ENCODE data around the gene CUTA. TPM values are rescaled to one million over a fixed set of nuclear protein-coding genes. Genes with fewer than 3 reads are reported as not detected.

Gene CUTA
- total and polyA plus RNA-seq, 2 of the 13 experiments (the other 11 are each of a cell fraction or from before 2014, with no cell fraction given), result 170 to 180 TPM

DNA sequence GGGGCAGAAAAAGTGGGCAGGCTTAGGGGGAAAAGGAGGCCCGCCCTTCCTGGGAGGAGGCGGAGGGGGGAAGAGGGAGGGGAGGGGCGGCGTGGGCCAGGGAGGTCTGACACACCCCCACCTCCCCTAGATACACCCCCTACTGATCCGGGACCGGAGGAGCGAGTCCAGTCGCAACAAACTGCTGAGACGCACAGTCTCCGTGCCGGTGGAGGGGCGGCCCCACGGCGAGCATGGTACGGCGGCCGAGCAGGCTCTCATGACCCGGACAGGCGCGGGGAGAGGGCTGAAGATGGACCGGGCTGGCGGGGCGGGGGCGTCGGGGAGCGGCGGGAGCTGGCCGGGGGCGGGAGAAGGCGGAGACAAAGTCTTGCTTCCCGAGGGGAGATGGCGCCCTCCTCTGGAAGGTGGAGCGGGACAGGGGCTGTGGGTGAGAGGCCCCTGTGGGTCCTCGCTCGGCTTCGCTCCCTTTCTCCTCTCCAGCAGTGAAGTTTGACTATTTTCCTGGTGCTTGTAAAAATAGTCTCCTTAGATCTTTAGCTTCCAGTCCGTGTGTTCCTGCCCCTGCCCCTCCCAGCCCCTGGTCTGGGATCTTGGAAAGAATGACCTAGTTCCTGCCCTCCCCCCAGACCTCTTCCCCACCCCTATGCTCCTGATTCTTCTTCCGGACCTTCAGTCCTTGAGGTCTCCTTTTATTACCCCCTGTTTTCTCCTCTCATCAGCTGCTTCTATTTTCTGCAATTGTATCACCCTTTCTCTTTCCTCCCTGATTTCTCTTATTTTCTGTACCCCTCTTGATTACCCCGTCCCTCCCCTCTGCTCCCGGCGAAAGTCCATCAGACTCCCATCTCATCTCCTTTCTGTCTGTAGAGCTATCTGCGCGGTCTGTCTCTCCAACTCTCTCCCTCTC, 8.0 kb upstream of the CUTA start (continued):
- TF ChIP-seq SOX5 (CRISPR knock-in tag; IDR thresholded peaks at IDR 0.05; ENCODE audit: borderline replicate concordance), result no peak
- TF ChIP-seq, protein P1, sequence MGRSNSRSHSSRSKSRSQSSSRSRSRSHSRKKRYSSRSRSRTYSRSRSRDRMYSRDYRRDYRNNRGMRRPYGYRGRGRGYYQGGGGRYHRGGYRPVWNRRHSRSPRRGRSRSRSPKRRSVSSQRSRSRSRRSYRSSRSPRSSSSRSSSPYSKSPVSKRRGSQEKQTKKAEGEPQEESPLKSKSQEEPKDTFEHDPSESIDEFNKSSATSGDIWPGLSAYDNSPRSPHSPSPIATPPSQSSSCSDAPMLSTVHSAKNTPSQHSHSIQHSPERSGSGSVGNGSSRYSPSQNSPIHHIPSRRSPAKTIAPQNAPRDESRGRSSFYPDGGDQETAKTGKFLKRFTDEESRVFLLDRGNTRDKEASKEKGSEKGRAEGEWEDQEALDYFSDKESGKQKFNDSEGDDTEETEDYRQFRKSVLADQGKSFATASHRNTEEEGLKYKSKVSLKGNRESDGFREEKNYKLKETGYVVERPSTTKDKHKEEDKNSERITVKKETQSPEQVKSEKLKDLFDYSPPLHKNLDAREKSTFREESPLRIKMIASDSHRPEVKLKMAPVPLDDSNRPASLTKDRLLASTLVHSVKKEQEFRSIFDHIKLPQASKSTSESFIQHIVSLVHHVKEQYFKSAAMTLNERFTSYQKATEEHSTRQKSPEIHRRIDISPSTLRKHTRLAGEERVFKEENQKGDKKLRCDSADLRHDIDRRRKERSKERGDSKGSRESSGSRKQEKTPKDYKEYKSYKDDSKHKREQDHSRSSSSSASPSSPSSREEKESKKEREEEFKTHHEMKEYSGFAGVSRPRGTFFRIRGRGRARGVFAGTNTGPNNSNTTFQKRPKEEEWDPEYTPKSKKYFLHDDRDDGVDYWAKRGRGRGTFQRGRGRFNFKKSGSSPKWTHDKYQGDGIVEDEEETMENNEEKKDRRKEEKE (IDR thresholded peaks at IDR 0.05), result no peak
- TF ChIP-seq HNRNPH1 (optimal IDR thresholded peaks at IDR 0.05; ENCODE audit: low read depth, low read length), result no peak
- no peak for TF ChIP-seq FOXK2 (IDR thresholded peaks at IDR 0.05)
- no peak for TF ChIP-seq RCOR2 (CRISPR knock-in tag; IDR thresholded peaks at IDR 0.05)
- TF ChIP-seq ZNF335 (CRISPR knock-in tag; IDR thresholded peaks at IDR 0.05), result 0 out of 2 replicates have a peak, but pooled peaks have one; percentile 37
- no peak for TF ChIP-seq ZNF138 (CRISPR knock-in tag; IDR thresholded peaks at IDR 0.05; ENCODE audit: low read depth)
- TF ChIP-seq TBX2 (CRISPR knock-in tag; IDR thresholded peaks at IDR 0.05; ENCODE audit: borderline replicate concordance), result peak; percentile 48; the same call in 1 of the 2 replicates
- TF ChIP-seq KLF12 (CRISPR knock-in tag; IDR thresholded peaks at IDR 0.05; ENCODE audit: borderline replicate concordance), result no peak
- TF ChIP-seq, protein P2, sequence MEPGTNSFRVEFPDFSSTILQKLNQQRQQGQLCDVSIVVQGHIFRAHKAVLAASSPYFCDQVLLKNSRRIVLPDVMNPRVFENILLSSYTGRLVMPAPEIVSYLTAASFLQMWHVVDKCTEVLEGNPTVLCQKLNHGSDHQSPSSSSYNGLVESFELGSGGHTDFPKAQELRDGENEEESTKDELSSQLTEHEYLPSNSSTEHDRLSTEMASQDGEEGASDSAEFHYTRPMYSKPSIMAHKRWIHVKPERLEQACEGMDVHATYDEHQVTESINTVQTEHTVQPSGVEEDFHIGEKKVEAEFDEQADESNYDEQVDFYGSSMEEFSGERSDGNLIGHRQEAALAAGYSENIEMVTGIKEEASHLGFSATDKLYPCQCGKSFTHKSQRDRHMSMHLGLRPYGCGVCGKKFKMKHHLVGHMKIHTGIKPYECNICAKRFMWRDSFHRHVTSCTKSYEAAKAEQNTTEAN (CRISPR knock-in tag; conservative IDR thresholded peaks at IDR 0.05), result no peak
- TF ChIP-seq RFX5 (IDR thresholded peaks at IDR 0.05; ENCODE audit: low read depth, low read length), result no peak
- no peak for TF ChIP-seq ZNF343 (CRISPR knock-in tag; IDR thresholded peaks at IDR 0.05)
- TF ChIP-seq, protein P3, sequence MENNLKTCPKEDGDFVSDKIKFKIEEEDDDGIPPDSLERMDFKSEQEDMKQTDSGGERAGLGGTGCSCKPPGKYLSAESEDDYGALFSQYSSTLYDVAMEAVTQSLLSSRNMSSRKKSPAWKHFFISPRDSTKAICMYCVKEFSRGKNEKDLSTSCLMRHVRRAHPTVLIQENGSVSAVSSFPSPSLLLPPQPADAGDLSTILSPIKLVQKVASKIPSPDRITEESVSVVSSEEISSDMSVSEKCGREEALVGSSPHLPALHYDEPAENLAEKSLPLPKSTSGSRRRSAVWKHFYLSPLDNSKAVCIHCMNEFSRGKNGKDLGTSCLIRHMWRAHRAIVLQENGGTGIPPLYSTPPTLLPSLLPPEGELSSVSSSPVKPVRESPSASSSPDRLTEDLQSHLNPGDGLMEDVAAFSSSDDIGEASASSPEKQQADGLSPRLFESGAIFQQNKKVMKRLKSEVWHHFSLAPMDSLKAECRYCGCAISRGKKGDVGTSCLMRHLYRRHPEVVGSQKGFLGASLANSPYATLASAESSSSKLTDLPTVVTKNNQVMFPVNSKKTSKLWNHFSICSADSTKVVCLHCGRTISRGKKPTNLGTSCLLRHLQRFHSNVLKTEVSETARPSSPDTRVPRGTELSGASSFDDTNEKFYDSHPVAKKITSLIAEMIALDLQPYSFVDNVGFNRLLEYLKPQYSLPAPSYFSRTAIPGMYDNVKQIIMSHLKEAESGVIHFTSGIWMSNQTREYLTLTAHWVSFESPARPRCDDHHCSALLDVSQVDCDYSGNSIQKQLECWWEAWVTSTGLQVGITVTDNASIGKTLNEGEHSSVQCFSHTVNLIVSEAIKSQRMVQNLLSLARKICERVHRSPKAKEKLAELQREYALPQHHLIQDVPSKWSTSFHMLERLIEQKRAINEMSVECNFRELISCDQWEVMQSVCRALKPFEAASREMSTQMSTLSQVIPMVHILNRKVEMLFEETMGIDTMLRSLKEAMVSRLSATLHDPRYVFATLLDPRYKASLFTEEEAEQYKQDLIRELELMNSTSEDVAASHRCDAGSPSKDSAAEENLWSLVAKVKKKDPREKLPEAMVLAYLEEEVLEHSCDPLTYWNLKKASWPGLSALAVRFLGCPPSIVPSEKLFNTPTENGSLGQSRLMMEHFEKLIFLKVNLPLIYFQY (CRISPR knock-in tag; IDR thresholded peaks at IDR 0.05; ENCODE audit: borderline replicate concordance), result no peak
- TF ChIP-seq, protein P4, sequence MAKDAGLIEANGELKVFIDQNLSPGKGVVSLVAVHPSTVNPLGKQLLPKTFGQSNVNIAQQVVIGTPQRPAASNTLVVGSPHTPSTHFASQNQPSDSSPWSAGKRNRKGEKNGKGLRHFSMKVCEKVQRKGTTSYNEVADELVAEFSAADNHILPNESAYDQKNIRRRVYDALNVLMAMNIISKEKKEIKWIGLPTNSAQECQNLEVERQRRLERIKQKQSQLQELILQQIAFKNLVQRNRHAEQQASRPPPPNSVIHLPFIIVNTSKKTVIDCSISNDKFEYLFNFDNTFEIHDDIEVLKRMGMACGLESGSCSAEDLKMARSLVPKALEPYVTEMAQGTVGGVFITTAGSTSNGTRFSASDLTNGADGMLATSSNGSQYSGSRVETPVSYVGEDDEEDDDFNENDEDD (CRISPR knock-in tag; IDR thresholded peaks at IDR 0.05; ENCODE audit: borderline replicate concordance), result peak; percentile 90; the same call in 1 of the 2 replicates
- TF ChIP-seq ZNF709 (CRISPR knock-in tag; IDR thresholded peaks at IDR 0.05), result no peak
- 0 out of 2 replicates have a peak, but pooled peaks have one; percentile 9 for TF ChIP-seq PITX1 (CRISPR knock-in tag; IDR thresholded peaks at IDR 0.05)
- TF ChIP-seq SIX4 (CRISPR knock-in tag; IDR thresholded peaks at IDR 0.05), result no peak
- TF ChIP-seq ZFP36L1 (CRISPR knock-in tag; IDR thresholded peaks at IDR 0.05), result no peak

Measured in HepG2 (cell line).